ENCODE results near the gene PWWP2B.

GRCh38 chr10:132414402-132415016 is 17.5 kb downstream of the PWWP2B start:
- TF ChIP-seq, protein P1, sequence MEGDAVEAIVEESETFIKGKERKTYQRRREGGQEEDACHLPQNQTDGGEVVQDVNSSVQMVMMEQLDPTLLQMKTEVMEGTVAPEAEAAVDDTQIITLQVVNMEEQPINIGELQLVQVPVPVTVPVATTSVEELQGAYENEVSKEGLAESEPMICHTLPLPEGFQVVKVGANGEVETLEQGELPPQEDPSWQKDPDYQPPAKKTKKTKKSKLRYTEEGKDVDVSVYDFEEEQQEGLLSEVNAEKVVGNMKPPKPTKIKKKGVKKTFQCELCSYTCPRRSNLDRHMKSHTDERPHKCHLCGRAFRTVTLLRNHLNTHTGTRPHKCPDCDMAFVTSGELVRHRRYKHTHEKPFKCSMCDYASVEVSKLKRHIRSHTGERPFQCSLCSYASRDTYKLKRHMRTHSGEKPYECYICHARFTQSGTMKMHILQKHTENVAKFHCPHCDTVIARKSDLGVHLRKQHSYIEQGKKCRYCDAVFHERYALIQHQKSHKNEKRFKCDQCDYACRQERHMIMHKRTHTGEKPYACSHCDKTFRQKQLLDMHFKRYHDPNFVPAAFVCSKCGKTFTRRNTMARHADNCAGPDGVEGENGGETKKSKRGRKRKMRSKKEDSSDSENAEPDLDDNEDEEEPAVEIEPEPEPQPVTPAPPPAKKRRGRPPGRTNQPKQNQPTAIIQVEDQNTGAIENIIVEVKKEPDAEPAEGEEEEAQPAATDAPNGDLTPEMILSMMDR (conservative IDR thresholded peaks at IDR 0.05; ENCODE audit: low read depth in 2 of 2) = no peak
- TF ChIP-seq EZH2 (IDR thresholded peaks at IDR 0.05; ENCODE audit: low read depth, unreplicated experiment) = no peak
- no peak for TF ChIP-seq STAT1 (IDR thresholded peaks at IDR 0.05; ENCODE audit: unreplicated experiment)
- TF ChIP-seq NANOG (IDR thresholded peaks at IDR 0.05; ENCODE audit: borderline replicate concordance) = no peak
- TF ChIP-seq, protein P2, sequence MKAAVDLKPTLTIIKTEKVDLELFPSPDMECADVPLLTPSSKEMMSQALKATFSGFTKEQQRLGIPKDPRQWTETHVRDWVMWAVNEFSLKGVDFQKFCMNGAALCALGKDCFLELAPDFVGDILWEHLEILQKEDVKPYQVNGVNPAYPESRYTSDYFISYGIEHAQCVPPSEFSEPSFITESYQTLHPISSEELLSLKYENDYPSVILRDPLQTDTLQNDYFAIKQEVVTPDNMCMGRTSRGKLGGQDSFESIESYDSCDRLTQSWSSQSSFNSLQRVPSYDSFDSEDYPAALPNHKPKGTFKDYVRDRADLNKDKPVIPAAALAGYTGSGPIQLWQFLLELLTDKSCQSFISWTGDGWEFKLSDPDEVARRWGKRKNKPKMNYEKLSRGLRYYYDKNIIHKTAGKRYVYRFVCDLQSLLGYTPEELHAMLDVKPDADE (IDR thresholded peaks at IDR 0.05) = no peak
- TF ChIP-seq CREB1 (CRISPR knock-in tag; IDR thresholded peaks at IDR 0.05; ENCODE audit: low read depth) = no peak
- TF ChIP-seq, protein P3, sequence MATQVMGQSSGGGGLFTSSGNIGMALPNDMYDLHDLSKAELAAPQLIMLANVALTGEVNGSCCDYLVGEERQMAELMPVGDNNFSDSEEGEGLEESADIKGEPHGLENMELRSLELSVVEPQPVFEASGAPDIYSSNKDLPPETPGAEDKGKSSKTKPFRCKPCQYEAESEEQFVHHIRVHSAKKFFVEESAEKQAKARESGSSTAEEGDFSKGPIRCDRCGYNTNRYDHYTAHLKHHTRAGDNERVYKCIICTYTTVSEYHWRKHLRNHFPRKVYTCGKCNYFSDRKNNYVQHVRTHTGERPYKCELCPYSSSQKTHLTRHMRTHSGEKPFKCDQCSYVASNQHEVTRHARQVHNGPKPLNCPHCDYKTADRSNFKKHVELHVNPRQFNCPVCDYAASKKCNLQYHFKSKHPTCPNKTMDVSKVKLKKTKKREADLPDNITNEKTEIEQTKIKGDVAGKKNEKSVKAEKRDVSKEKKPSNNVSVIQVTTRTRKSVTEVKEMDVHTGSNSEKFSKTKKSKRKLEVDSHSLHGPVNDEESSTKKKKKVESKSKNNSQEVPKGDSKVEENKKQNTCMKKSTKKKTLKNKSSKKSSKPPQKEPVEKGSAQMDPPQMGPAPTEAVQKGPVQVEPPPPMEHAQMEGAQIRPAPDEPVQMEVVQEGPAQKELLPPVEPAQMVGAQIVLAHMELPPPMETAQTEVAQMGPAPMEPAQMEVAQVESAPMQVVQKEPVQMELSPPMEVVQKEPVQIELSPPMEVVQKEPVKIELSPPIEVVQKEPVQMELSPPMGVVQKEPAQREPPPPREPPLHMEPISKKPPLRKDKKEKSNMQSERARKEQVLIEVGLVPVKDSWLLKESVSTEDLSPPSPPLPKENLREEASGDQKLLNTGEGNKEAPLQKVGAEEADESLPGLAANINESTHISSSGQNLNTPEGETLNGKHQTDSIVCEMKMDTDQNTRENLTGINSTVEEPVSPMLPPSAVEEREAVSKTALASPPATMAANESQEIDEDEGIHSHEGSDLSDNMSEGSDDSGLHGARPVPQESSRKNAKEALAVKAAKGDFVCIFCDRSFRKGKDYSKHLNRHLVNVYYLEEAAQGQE (IDR thresholded peaks at IDR 0.05; ENCODE audit: unreplicated experiment) = no peak
- no peak for TF ChIP-seq ZNF331 (CRISPR knock-in tag; IDR thresholded peaks at IDR 0.05; ENCODE audit: low read depth)
- TF ChIP-seq POLR2AphosphoS5 (IDR thresholded peaks at IDR 0.05; ENCODE audit: low read depth) = no peak
- TF ChIP-seq EZH2phosphoT487 (IDR thresholded peaks at IDR 0.05; ENCODE audit: unreplicated experiment) = no peak
- TF ChIP-seq ZNF114 (CRISPR knock-in tag; IDR thresholded peaks at IDR 0.05) = no peak
